DMS53 (cell line): Measurements from ENCODE around the gene HSPG2.
"Not testable (repeated sequence)": the region's sequence is repeated elsewhere in the genome, so short reads cannot be mapped to it uniquely, and the experiment has no call there.

Source experiments
- DNase-seq: peaks from one replicate; lab custom pipeline; 2025; lab: John Stamatoyannopoulos, UW

HSPG2 gene

DNA sequence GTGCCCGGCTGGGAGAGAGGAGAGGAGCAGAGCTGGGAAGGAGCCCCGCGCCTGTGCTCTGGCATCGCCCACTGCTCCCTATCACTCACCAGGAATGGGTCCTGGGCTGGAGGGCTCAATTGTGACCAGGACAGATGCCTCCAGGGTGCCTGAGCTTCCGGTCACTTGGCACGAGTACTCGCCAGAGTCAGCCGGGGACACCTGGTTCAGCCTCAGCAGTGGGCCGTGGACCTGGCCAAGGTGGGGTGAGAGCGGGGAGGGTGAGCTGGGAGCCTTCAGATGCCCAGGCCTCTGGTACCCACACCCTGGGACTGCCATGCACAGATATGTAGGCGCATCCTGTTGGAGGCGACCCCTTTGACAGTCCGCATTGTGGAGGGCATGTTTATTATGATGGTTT is 93.9 kb downstream of the HSPG2 start:
- DNase-seq = no peak

DNA sequence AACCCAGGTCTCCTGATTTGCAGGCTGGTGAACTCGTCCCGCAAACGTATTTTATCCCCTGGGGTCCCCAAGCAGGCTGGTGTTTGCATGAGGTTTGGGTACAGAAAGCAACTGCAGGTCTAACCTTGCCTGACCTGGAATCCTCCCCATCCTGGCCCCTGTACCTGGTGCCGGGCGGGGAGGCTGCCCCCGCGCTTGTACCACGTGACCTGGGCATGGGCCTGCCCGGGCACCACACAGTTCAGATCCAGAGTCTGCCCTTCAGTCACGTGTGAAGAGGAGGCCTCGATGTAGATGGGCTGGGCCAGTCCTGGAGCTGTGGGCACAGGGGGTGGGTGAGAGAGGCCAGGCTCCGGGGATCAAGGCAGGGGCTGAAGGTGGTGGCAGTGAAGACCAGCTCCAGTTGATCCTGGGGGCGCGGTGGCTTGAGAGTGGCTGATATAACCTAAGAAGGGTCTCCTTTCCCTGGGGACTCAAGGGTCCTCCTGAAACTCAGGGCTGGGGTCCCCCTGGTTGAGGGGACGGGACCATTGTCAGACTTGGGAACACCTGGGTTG is 94.4 kb downstream of the HSPG2 start:
- no peak for DNase-seq

DNA sequence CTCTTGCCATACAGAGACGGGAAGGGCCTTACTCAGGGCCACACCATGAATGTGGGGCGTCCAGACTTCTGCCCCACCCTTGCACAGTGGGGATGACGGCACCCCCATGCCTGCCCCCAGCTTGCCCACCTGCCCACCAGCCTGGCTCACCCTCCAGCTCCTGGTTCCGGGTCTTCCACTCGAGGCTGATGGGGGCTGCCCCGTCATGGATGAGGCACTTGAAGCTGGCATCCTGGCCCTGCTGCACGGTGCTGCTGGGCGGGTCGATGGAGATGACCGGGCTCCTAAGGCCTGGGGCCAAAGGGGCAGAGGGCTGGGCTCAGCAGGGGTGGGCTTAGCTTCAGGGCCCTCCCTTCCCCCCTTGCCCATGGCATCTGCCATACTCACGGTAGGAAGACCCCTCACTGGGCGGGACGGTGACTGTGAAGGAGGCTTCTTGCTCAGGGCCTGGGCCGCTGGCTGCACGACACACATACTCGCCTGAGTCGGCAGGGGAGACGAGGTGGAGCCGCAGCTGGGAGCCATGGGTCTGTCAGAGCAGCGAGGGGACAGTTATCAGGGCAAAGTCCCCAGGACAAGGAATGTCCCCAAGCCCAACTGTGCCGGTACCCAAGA is 95.2 kb downstream of the HSPG2 start:
- no peak for DNase-seq

DNA sequence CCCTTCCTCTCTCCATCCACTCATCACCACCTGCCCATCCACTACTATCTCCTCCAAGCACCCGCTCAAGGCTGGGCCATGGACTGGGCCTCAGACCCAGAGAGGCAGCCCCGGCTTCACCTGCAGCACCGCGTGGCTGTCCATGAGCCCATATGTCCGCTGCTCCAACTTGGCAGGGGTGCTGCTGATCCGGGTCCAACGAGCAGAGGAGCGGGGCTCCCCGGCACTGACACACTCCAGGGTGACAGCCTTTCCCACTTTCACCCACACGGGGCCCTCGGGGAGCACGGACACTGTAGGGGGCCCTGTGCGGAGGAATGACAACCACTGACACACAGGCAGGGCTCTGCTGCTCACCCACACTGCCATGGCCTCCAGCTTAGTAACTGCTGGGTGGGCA is 96.1 kb downstream of the HSPG2 start:
- DNase-seq = no peak

DNA sequence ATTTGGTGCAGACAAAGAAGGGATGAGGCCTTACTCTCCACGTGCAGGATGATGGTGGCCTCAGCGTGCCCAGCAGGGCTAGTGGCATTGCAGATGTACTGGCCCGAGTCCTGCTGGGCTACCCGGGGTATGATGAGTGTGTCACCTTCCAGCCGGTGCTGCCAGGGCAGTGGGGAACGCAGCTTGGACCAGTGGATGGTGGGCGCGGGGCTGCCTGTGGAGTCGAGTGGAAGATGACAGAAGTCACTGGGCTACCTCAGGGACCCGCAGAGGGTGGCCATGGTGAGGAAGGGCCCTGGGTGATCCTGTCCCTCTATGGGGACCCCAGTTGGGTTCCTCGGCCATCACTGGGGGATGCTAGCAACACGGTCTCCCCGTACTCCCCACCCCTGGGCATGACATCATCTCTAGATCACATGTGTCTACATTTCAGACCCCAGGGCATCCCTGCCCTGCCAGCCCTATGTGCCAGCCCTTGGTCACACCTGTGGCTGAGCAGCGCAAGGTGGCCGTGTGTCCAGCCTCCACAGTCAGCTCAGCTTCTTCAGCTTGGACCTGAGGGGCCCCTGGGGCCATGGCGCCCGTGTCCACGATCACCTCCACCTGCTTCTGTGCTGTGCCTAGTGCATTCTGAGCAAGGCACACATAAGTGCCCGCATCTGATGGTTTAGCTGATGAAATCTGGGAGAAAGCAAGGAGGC is 97.6 kb downstream of the HSPG2 start:
- no peak for DNase-seq

DNA sequence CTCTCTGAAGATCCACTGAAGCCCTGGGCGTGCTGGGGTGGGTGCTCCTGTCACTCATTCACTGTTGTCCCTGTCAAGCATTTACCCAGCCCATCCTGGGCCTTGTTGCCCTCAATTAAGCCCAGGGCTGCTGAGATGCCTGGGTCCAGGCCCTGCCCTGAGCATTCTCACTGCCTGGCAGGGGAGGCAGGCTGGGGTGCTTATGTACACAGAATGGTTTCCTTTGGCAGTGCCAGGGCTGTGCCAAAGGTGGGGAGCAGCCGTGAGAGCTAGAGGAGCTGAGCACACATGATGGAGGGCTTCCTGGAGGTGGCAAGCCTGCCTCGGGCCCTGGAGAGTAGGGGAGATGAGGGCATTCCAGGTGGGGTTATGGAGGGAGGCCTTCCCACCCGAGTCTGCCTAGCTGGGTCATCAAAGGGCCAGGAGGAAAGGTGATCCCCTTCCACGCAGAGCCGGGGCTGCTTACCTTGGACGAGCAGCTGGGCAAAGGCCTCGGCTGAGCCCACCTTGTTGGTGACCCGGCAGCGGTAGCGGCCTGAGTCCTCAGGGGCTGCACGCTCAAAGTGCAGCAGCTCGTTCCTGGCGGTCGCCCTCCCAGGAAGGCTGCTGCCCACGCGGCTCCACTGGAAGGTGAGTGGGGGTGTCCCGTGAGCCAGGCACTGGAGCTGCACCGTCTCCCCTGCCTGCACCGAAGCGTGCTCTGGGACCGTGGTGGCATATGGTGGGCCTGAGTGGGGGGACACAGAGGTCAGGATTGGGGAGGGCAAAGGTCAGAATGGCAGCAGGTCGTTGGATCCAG is 98.6 kb downstream of the HSPG2 start:
- no peak for DNase-seq

DNA sequence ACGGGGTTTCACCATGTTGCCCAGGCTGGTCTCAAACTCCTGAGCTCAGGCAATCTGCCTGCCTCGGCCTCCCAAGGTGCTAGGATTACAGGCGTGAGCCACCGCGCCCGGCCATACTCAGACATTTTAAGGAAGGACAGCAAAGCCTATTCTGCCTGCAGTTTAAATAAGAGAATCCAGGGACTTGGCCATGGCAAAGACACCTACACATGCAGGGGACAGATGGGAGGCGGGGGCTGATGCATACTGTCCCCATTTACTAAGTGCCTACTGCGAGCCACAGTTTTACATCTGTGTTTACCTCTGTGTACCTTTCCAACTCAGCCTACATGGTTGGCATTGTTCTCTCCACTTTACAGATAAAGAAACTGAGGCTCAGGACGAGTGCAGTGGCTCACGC is 99.6 kb downstream of the HSPG2 start:
- DNase-seq = no peak

DNA sequence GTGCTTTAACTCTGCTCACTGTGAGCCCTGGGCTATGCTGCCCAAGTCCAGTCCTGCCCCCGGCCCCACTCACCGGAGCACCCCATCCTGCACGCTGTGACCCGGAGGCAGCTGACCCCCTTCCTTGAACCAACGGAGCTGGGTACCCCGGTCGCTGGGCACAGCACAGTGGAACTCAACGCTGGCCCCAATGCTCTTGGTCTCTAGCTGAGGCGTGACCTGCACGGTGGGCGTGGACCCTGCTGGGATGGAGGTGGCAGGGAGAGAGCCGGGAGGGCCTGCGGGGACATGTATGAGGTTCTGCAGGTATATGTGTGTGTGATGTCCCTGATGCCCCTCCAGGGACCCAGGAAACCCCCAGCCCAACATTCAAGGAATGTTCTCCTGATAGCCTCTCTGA is 100.4 kb downstream of the HSPG2 start:
- no peak for DNase-seq

DNA sequence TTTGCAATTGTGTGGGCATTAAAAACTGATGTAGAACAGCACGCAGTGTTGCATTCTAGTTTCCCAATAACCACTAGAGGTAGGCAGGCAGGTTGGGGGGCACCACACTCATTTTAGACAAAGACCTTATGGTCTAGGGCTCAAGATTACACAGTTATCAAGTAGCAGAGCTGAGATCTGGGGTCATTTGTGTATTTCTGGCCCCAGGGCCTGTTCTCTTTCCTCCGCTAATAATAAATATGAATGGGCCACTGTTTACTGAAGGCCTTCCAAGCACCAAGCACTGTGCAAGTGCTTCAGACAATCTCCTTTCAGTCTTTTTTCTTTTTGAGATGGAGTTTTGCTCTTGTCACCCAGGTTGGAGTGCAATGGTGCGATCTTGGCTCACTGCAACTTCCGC is 101.1 kb downstream of the HSPG2 start:
- DNase-seq = no peak

DNA sequence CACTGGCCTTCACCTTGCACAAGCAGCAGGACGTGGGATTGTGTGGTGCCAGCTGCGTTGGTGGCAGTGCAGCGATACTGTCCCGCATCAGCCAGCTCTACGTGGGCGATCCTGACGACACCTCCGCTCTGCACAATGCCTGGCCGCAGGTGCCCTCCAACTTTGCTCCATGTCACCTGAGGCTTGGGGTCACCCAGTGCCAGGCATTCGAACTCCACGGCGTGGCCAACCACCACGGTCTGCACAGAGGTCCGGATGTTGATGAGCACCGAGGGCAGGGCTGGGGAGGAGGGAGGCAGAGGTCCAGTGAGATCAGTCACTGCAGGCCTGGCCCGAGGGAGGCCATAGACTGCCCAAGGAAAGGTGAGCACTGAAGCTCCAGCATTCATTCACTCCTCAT is 102.4 kb downstream of the HSPG2 start:
- DNase-seq = no peak

DNA sequence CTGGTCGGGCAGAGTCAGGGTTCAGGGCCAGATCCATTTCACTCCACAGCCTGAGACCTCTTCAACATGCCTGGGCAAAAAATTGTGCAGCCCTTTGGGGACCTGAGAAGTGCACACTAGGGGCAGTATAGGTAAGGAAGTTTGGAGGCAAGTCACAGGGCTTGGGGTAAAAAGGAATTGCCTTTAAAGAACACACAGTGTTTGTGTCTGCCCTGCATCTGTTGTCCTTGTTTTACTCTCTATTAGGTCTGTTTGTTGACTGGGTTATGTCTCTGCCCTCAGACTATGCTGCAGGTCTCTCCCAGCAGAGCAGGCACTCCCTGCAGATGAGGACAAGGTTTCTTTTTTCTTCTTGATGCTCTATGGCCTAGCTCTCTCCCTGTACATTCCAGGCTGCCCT is 103.0 kb downstream of the HSPG2 start:
- DNase-seq = no peak

DNA sequence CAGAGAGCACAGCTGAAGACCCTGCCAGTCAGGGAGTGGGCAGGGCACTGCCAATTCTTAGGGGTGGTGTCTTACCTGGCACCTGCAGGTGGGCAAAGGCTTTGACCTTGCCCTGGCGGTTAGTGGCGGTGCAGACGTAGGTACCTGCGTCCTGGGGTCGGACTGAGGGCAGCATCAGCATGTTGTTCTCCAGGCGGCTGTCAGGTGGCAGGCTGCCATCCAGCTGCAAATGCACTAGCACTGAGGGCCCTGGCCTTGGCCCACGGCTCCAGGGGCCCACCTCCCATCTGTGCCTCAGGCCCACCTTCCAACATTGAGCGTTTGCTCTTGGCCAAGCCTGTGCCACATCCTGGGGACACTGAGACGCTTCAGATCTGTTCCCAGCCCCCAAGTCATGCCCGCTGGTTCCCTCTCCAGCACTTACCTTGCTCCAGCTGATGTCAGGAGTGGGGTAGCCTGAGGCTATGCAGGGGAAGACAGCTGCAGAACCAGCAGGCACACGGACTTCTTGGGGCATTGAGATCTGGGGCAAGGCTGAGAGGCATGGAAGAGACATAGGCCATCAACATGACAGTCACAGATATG is 103.6 kb downstream of the HSPG2 start:
- DNase-seq = no peak

DNA sequence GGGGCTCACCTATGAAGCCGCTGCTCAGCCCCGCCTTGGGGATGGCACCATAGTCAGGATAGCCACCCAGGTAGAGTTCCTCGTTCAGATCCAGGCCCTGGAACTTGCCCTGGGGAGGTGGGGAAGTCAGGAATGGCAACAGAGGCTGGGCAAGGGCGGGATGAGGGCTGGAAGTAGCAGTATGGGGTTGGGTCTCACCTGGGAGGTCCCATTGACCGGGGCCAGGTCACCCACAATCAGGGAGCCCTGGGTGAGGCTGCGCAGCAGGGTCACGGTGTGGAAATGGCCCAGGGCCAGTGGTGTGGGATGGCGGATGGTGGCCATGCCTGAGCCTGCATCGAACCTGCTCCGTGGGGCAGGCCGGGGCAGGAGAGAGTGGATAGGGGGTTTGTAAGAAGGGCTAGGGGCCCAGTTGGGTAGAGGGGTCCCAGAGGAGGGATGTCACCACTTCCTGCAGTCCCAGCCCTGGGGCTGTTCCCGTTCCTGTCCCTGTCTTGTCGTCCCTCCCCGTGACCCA is 105.6 kb downstream of the HSPG2 start:
- DNase-seq = no peak

DNA sequence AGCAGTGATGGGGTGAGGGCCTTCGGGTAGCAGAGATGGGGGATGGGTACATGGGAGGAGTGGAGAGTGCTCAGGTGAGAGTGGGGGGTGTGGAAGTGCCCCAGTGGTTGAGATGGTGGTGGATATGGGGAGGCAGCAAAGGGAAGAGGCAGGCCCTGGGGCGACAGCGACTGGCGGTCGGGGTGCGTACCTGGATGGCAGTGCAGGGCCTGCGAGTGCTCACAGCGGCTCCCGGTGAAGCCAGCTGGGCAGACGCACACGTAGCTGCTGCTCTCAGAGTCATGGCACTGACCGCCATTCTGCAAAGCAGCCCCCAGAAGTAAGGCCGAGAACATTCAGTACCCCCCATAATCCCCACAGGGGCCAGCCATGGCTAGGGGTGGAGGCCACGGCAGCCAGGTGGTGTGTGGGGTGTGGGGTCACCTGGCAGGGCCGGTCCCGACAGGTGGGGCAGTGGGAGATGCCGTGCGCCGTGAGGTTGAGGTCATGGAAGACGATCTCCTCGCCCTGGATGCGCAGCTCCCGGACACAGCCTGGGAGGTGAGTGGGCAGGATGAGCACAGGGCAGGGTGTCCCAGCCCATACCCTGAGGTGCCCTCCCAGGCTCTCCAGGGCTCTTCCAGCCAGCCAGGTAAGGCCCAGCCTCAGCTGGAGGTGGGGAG is 106.2 kb downstream of the HSPG2 start:
- DNase-seq = no peak

DNA sequence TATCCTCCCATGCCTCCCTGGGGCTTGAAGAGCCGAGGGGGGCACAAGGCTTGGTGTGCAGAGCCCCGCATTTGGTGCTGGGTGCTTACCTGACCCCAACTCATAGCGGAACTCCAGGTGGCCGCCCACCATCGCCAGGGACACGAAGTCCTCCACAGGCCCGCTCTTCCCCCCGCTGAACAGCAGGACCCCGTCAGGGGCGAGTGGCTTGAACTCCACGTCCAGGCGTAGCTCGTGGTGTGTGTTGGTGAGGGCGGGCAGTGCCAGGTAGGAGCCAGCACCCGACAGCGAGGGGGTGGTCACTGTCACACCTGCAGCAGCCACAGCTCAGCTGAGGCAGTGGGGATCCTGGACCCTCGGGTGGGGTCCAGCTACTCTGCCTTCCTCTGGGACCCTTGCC is 107.8 kb downstream of the HSPG2 start:
- DNase-seq = no peak

DNA sequence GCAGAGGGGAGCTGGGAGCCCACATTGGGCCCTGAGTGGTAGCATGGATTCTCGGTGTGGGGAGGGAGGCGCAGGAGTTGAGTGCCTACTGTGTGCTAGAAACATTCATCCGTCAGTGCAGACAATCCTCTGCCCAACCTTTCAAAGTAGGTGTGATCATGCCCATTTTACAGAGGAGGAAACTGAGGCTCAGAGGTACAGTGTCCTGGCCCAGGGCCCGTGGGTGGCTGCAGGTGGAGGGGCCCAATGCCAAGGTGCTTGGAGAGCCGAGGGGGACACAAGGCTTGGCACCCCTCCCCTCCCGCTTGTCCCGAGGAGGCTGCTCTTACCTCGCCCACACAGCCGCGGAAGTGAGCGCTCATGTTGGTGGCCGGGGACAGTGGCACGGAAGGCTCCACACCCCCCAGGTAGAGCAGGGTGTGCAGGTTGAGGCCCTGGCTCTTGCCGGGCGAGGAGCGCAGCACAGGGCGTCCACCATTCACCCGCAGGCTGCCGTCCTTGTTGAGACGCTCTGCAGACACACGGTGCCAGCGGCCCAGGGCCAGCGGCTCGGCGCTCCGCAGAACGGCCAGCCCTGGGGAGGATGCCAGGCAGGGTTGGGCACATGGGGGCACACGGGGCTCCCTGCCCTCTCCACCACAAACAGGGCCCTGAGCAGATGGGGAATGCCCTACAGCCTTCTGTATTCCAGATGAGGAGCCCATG is 108.5 kb downstream of the HSPG2 start:
- DNase-seq = no peak

DNA sequence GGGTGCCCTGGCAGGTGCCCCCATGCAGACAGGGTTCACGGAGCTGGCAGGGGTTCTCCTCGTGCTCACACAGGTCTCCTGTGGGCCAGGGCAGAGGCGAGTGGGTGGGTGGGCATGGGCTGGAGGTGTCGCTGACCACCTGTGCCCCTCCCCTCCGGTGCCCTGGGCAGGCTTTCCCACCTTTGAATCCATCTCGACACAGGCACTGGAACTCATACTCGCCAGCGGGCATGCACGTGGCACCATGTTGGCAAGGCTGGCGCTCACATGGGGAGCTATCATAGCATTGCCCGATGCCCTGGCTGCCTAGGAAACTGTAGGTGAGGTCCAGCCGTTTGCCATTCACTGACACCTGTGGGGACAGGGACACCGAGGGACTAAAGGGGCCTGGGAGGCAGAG is 109.0 kb downstream of the HSPG2 start:
- DNase-seq = no peak

DNA sequence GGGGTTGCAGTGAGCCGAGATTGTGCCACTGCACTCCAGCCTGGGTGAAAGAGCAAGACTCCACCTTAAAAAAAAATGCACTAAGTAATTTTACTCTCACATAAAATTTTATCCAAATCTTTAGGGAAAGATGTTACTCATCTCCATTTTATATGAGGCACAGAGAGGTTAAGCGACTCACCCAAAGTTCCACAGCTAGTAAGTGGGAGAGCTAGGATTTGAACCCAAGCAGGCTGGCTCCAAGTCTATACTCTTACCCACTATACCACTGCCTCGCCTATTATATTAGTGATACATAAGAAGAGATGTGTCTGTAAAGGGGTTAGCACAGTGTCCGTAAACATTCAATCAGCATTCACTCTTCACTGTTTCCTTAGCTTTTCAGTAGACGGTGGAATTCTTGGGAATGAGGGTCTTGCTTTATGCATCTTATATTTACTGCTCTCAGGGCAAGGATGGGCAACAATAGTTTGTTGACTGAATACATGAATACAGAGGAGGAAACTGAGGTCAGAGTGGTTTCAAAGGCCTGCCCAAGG is 109.9 kb downstream of the HSPG2 start:
- DNase-seq = no peak

DNA sequence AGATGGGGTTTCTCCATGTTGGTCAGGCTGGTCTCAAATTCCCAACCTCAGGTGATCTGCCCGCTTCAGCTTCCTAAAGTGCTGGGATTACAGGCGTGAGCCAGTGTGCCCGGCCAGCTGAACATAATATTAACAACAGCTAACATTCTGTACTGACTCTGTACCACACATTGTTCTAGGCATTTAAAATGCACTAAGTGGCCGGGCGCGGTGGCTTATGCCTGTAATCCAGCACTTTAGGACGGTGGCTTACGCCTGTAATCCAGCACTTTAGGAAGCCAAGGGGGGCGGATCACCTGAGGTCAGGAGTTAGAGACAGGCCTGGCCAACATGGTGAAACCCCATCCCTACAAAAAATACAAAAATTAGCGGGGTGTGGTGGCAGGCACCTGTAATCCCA is 110.4 kb downstream of the HSPG2 start:
- not testable (repeated sequence) for DNase-seq

DNA sequence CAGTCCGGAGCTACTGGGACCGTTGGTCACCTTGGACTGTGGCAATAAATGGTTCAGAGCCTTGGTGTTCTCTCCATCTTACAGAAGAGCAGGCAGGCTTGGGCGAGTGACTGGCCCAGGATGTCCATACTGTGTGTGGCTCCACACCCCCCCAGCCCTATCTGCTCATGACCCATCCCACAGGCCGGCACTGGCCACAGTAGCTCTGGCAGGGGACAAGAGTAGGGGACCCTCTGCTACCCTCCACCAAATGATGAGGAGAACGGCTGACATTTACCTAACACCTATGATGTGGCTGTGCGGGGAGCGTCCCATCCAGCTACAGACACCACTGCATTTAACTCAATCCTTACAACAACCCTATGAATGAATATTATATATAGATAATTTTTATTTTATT is 111.7 kb downstream of the HSPG2 start:
- DNase-seq = no peak

DNA sequence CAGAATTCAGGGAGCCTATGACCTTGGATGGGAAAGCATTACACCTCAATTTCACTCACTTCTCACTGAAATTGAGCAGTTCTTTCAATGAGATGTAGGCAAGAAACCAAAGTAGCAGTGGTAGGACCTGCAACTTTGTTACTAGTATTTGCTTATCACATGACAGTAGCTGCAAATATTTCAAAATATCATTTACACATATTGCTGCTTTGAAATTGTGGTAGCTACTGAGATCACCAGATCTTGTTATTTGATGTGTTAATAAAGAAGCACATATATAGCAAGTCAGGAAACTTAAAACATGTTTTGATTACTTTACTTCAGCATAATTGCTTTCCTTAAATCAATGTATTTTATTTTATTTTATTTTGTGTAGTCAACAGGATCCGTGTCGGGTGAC is 112.2 kb downstream of the HSPG2 start:
- DNase-seq = no peak
